Astrocyte (in vitro differentiated cells and primary cell): ENCODE data around the gene ARID2. TPM values are rescaled to one million over a fixed set of nuclear protein-coding genes. Genes with fewer than 3 reads are reported as not detected.

Experiments
- DNase-seq: peaks from one replicate; pipeline ENCODE4 v3.0.0-alpha.2; 2010; ENCODE audit warnings: low read depth
- FAIRE-seq: peaks from 2 replicates; lab custom pipeline; 2011; peaks lifted over from hg19 to GRCh38; lab: Jason Lieb, UNC
- H2AFZ ChIP-seq: 2 replicates; pipeline ENCODE4 v1.6.0; 2012; ENCODE audit warnings: low read depth, low read length, inconsistent platforms
- H3K27ac ChIP-seq: 2 replicates; pipeline ENCODE4 v1.5.1; 2011; ENCODE audit warnings: low read depth, low read length, inconsistent platforms
- H3K27me3 ChIP-seq: 2 replicates; pipeline ENCODE4 v1.6.0; 2011; ENCODE audit warnings: low read length, inconsistent platforms; ENCODE audit not compliant: insufficient read depth
- H3K36me3 ChIP-seq: 2 replicates; pipeline ENCODE4 v1.5.1; 2011; ENCODE audit warnings: low read length, inconsistent platforms; ENCODE audit not compliant: insufficient read depth
- H3K4me1 ChIP-seq: 2 replicates; pipeline ENCODE4 v1.5.1; 2011; ENCODE audit warnings: low read length, inconsistent platforms; ENCODE audit not compliant: insufficient read depth
- H3K4me2 ChIP-seq: 2 replicates; pipeline ENCODE4 v1.6.0; 2012; ENCODE audit warnings: low read length, inconsistent platforms
- H3K4me3 ChIP-seq: 2 replicates; pipeline ENCODE4 v1.5.1; 2011; ENCODE audit warnings: low read depth, mild to moderate bottlenecking, low read length, inconsistent platforms; ENCODE audit not compliant: insufficient read depth
- H3K79me2 ChIP-seq: 2 replicates; pipeline ENCODE4 v1.6.0; 2012; ENCODE audit warnings: mild to moderate bottlenecking, low read length, inconsistent platforms; ENCODE audit not compliant: insufficient read depth
- H3K9ac ChIP-seq: 2 replicates; pipeline ENCODE4 v1.6.0; 2012; ENCODE audit warnings: mild to moderate bottlenecking, low read length, inconsistent platforms
- H3K9me3 ChIP-seq: 2 replicates; pipeline ENCODE4 v1.5.1; 2012; ENCODE audit warnings: low read depth, mild to moderate bottlenecking, low read length, inconsistent platforms; ENCODE audit not compliant: insufficient read depth
- H4K20me1 ChIP-seq: 2 replicates; pipeline ENCODE4 v1.6.0; 2012; ENCODE audit warnings: low read length, inconsistent platforms; ENCODE audit not compliant: insufficient read depth
- H3K27ac Mint-ChIP-seq: one replicate; pipeline ENCODE4 v1.8.0; 2021; ENCODE audit warnings: mild to moderate bottlenecking, mixed read lengths; ENCODE audit not compliant: unreplicated experiment
- H3K27me3 Mint-ChIP-seq: one replicate; pipeline ENCODE4 v1.8.0; 2021; ENCODE audit warnings: low read depth, mixed read lengths; ENCODE audit not compliant: unreplicated experiment
- H3K36me3 Mint-ChIP-seq: one replicate; pipeline ENCODE4 v1.8.0; 2021; ENCODE audit warnings: low read depth, mixed read lengths; ENCODE audit not compliant: unreplicated experiment
- H3K4me1 Mint-ChIP-seq: one replicate; pipeline ENCODE4 v1.8.0; 2021; ENCODE audit warnings: low read depth, mixed read lengths; ENCODE audit not compliant: unreplicated experiment
- H3K4me3 Mint-ChIP-seq: one replicate; pipeline ENCODE4 v1.8.0; 2021; ENCODE audit warnings: mild to moderate bottlenecking, moderate library complexity, mixed read lengths; ENCODE audit not compliant: unreplicated experiment
- H3K9me3 Mint-ChIP-seq: one replicate; pipeline ENCODE4 v1.8.0; 2021; ENCODE audit warnings: mild to moderate bottlenecking, mixed read lengths; ENCODE audit not compliant: unreplicated experiment
- EZH2 ChIP-seq: IDR thresholded peaks from 2 replicates; pipeline ENCODE4 v1.6.1; 2012; ENCODE audit warnings: mild to moderate bottlenecking, low read length, inconsistent platforms; ENCODE audit not compliant: insufficient read depth
- total RNA-seq: library from RNA; stranded (reverse); gene quantifications from 2 replicates; pipeline ENCODE4 v1.2.1, GENCODE V29; 2021
- TF ChIP-seq, protein P1 (sequence below): IDR thresholded peaks from 2 replicates; pipeline ENCODE4 v1.5.1; 2011; ENCODE audit warnings: low read depth, mild to moderate bottlenecking, inconsistent platforms, low read length, moderate library complexity; ENCODE audit not compliant: insufficient read depth

The ARID2 gene
- total RNA-seq, 1 donor from 2014 or later, result 23.8 TPM

DNA sequence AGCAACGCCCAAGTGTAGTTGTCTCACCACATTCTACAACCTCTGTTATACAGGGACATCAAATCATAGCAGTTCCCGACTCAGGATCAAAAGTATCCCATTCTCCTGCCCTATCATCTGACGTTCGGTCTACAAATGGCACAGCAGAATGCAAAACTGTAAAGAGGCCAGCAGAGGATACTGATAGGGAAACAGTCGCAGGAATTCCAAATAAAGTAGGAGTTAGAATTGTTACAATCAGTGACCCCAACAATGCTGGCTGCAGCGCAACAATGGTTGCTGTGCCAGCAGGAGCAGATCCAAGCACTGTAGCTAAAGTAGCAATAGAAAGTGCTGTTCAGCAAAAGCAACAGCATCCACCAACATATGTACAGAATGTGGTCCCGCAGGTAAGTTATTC, 123.0 kb downstream of the ARID2 start:
- DNase-seq (no peak), FAIRE-seq (no peak)
- no peak overlapping the region for H3K4me3 ChIP-seq
- peaks cover 15% of the 10 kb centered on the region for H3K36me3 Mint-ChIP-seq
- no peaks in the 10 kb centered on the region for H3K4me1 ChIP-seq
- no peaks in the 10 kb centered on the region for H3K9me3 Mint-ChIP-seq
- H3K4me3 Mint-ChIP-seq, result no peak overlapping the region
- no peaks in the 10 kb centered on the region for H4K20me1 ChIP-seq
- no peak overlapping the region for H2AFZ ChIP-seq
- peaks cover 1% of the 10 kb centered on the region for H3K4me1 Mint-ChIP-seq
- H3K9ac ChIP-seq, result no peak overlapping the region
- no peaks in the 10 kb centered on the region for H3K79me2 ChIP-seq
- TF ChIP-seq EZH2, result no peak
- TF ChIP-seq, protein P1, sequence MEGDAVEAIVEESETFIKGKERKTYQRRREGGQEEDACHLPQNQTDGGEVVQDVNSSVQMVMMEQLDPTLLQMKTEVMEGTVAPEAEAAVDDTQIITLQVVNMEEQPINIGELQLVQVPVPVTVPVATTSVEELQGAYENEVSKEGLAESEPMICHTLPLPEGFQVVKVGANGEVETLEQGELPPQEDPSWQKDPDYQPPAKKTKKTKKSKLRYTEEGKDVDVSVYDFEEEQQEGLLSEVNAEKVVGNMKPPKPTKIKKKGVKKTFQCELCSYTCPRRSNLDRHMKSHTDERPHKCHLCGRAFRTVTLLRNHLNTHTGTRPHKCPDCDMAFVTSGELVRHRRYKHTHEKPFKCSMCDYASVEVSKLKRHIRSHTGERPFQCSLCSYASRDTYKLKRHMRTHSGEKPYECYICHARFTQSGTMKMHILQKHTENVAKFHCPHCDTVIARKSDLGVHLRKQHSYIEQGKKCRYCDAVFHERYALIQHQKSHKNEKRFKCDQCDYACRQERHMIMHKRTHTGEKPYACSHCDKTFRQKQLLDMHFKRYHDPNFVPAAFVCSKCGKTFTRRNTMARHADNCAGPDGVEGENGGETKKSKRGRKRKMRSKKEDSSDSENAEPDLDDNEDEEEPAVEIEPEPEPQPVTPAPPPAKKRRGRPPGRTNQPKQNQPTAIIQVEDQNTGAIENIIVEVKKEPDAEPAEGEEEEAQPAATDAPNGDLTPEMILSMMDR, result no peak
- no peaks in the 10 kb centered on the region for H3K27me3 ChIP-seq
- no peak overlapping the region for H3K27ac Mint-ChIP-seq
- no peaks in the 10 kb centered on the region for H3K9me3 ChIP-seq
- H3K27ac ChIP-seq, result no peak overlapping the region
- no peak overlapping the region for H3K4me2 ChIP-seq
- H3K27me3 Mint-ChIP-seq, result no peaks in the 10 kb centered on the region
- H3K36me3 ChIP-seq, result peaks cover 37% of the 10 kb centered on the region

- peaks cover 15% of the 10 kb centered on the region for H3K36me3 Mint-ChIP-seq
- no peak for FAIRE-seq
- H3K4me1 Mint-ChIP-seq, result peaks cover 1% of the 10 kb centered on the region
Measured at GRCh38 chr12:45853550-45853949, 124.0 kb downstream of the ARID2 start.

GRCh38 chr12:45863332-45863731, 133.8 kb downstream of the ARID2 start:
- Mint-ChIP-seq H3K9me3 (peaks cover 2% of the 10 kb centered on the region), H3K4me1 (no peaks in the 10 kb centered on the region), H3K36me3 (peaks cover 5% of the 10 kb centered on the region), H3K4me3 (no peak overlapping the region), H3K27ac (no peak overlapping the region), H3K27me3 (no peaks in the 10 kb centered on the region)
- Histone ChIP-seq H3K27ac (no peak overlapping the region), H3K27me3 (no peaks in the 10 kb centered on the region), H3K9ac (no peak overlapping the region), H3K36me3 (no peaks in the 10 kb centered on the region), H3K4me2 (no peak overlapping the region), H3K79me2 (no peaks in the 10 kb centered on the region), H2AFZ (no peak overlapping the region), H3K4me1 (no peaks in the 10 kb centered on the region), H4K20me1 (no peaks in the 10 kb centered on the region), H3K4me3 (no peak overlapping the region), H3K9me3 (no peaks in the 10 kb centered on the region)
- DNase-seq (no peak), FAIRE-seq (no peak)
- TF ChIP-seq, protein P1, result no peak
- no peak for TF ChIP-seq EZH2

More at GRCh38 chr12:45853550-45853949, 124.0 kb downstream of the ARID2 start:
- DNase-seq, result no peak
- no peaks in the 10 kb centered on the region for H3K27me3 Mint-ChIP-seq
- H3K9me3 ChIP-seq, result no peaks in the 10 kb centered on the region
- no peak for TF ChIP-seq EZH2
- no peaks in the 10 kb centered on the region for H3K27me3 ChIP-seq
- no peaks in the 10 kb centered on the region for H3K9me3 Mint-ChIP-seq
- no peaks in the 10 kb centered on the region for H3K79me2 ChIP-seq
- H3K27ac ChIP-seq, result no peak overlapping the region
- H3K4me2 ChIP-seq, result no peak overlapping the region
- no peaks in the 10 kb centered on the region for H3K4me1 ChIP-seq
- H2AFZ ChIP-seq, result no peak overlapping the region
- H3K4me3 Mint-ChIP-seq, result no peak overlapping the region
- peaks cover 37% of the 10 kb centered on the region for H3K36me3 ChIP-seq
- H4K20me1 ChIP-seq, result no peaks in the 10 kb centered on the region
- H3K9ac ChIP-seq, result no peak overlapping the region
- no peak overlapping the region for H3K27ac Mint-ChIP-seq
- no peak overlapping the region for H3K4me3 ChIP-seq
